ENCODE data around the gene VAT1L.

DNA sequence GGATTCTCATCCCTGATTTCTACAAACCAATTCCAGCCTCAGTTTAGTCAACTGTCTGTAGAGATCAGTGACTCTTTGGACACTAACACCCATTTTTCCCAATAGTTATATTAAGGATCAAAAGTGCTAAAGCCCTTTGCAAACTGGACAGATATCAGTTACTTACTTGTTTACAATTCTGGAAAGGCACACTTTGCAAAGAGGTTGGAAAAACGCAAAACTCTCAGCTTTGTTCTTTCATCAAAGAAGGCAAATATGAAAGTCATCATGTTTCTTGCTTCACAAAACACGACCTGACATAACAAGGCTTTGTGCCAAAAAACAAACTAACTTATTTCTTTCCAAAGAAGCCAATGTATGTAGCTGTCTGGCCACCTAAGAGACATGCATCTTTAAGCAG is 26.1 kb upstream of the VAT1L start:
- TF ChIP-seq, protein P1, sequence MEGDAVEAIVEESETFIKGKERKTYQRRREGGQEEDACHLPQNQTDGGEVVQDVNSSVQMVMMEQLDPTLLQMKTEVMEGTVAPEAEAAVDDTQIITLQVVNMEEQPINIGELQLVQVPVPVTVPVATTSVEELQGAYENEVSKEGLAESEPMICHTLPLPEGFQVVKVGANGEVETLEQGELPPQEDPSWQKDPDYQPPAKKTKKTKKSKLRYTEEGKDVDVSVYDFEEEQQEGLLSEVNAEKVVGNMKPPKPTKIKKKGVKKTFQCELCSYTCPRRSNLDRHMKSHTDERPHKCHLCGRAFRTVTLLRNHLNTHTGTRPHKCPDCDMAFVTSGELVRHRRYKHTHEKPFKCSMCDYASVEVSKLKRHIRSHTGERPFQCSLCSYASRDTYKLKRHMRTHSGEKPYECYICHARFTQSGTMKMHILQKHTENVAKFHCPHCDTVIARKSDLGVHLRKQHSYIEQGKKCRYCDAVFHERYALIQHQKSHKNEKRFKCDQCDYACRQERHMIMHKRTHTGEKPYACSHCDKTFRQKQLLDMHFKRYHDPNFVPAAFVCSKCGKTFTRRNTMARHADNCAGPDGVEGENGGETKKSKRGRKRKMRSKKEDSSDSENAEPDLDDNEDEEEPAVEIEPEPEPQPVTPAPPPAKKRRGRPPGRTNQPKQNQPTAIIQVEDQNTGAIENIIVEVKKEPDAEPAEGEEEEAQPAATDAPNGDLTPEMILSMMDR (IDR thresholded peaks at IDR 0.05), result no peak
- TF ChIP-seq POLR2A (IDR thresholded peaks at IDR 0.05), result no peak

Measured in ovary (tissue), 3 donors.